LNCaP clone FGC (cell line): Measurements from ENCODE around the gene ZNF436.

Source experiments
- DNase-seq: peaks from one replicate; pipeline ENCODE4 v3.0.0-alpha.2; 2011; ENCODE audit warnings: low read depth
- H3K4me3 ChIP-seq: 2 replicates; pipeline ENCODE4 v1.5.1; 2011; ENCODE audit warnings: mild to moderate bottlenecking, low read depth, low read length, control low read depth
- CTCF ChIP-seq: IDR thresholded peaks from 2 replicates; pipeline ENCODE4 v1.5.1; 2012; ENCODE audit warnings: mild to moderate bottlenecking; ENCODE audit not compliant: control insufficient read depth, insufficient read depth; ENCODE audit errors: extremely low read depth

The ZNF436 gene

GRCh38 chr1:23352096-23352695, 17.4 kb downstream of the ZNF436 start:
- DNase-seq: no peak
- H3K4me3 ChIP-seq: no peak overlapping the region
- TF ChIP-seq CTCF: no peak

DNA sequence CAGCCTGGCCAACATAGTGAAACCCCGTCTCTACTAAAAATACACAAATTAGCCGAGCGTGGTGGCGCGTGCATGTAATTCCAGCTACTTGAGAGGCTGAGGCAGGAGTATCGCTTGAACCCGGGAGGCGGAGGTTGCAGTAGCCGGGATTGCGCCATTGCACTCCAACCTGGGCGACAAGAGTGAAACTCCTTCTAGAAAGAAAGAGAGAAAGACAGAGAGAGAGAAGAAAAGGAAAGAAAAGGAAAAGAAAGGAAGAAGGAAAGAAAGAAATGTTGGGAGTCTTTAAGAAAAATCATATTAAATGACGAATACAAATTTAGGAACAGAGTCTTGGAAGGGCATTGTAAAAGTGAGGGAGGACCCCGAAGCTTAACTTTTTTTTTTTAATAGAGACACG, 23.7 kb downstream of the ZNF436 start:
- no peak for TF ChIP-seq CTCF
- no peak for DNase-seq
- no peak overlapping the region for H3K4me3 ChIP-seq

- TF ChIP-seq CTCF: no peak
- peak overlapping the region; percentile 74 for H3K4me3 ChIP-seq
- no peak for DNase-seq
Observed at GRCh38 chr1:23344987-23345472, 24.6 kb downstream of the ZNF436 start.

- TF ChIP-seq CTCF: no peak
- peak within 1 kb of the TSS; percentile 74 for H3K4me3 ChIP-seq
- peak; percentile 94 for DNase-seq
Observed at GRCh38 chr1:23344111-23344986, 25.3 kb downstream of the ZNF436 start, which contains the start of gene HNRNPR. HNRNPR (minus strand) TSS chr1:23344284; CDS start chr1:23341008, 3,276 bp downstream.

DNA sequence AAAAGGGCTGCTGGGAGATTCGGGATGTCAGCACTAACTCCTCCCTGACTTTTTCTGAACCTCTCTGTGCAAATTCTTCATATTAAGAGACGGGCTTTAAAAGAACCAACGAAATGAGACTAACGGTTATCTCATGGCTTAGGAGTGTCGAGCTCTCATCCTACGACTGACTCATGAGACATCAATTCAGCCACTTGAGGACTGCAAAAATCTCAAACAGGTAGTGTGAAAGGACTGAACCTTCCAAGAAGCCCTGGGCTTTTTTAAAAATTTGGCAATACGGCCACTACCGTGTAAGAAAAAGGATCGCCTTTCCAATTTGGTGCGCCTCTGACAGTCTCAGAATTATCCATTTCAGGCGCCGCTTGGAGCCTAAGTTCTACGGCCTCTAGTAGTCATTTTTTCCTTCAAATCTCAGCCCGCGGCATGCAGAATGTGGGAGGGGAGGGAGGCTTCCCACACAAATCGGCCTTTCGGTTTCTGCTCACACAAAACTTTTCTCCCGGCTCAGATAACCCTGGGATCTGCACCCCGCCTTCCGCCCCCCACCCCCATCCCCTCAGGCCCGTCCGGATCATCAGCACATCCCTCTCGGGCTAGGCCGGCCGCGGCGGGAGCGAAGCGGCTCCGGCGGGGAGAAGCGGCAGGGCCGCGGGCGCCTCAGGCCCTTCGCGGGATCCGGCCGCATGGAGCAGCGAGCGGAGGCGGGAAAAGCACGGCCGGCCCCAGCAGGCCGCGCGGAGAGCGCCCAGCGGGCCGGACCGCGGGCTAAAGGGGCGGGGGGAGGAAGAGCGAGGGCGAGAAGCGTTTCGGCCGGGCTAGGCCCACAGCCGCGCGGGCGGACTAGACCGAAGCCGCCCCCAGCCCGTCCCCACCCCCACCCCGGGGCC, 26.2 kb downstream of the ZNF436 start:
- no peak for DNase-seq
- TF ChIP-seq CTCF: no peak
- peak overlapping the region; percentile 74 for H3K4me3 ChIP-seq

- TF ChIP-seq CTCF: no peak
- peak overlapping the region; percentile 74 for H3K4me3 ChIP-seq
- DNase-seq: no peak
Observed at GRCh38 chr1:23341931-23342692, 27.5 kb downstream of the ZNF436 start.
